DMS53 (cell line): ENCODE data around the gene GET4.
A peak's percentile ranks its signal among the peaks of the same experiment; 100 is the strongest.
"Not testable (repeated sequence)": the region's sequence is repeated elsewhere in the genome, so short reads cannot be mapped to it uniquely, and the experiment has no call there.

Experiments used
- DNase-seq: peaks from one replicate; lab custom pipeline; 2025; lab: John Stamatoyannopoulos, UW

GET4 gene

GRCh38 chr7:929311-929711 lies 53.0 kb downstream of the GET4 start:
- no peak for DNase-seq

GRCh38 chr7:930975-931758 lies 54.8 kb downstream of the GET4 start:
- DNase-seq = no peak

- no peak for DNase-seq
Measured at GRCh38 chr7:931871-932650, 55.7 kb downstream of the GET4 start.

GRCh38 chr7:932651-932975 lies 56.3 kb downstream of the GET4 start:
- no peak for DNase-seq

GRCh38 chr7:934469-935163 lies 58.3 kb downstream of the GET4 start:
- DNase-seq = no peak

- DNase-seq = no peak
Measured at GRCh38 chr7:935164-935873, 59.0 kb downstream of the GET4 start.

- no peak for DNase-seq
Measured at GRCh38 chr7:935874-936385, 59.6 kb downstream of the GET4 start.

GRCh38 chr7:936386-937054 lies 60.2 kb downstream of the GET4 start:
- DNase-seq = peak; percentile 25

GRCh38 chr7:937856-938484 lies 61.6 kb downstream of the GET4 start:
- DNase-seq = no peak

GRCh38 chr7:938546-939185 lies 62.3 kb downstream of the GET4 start:
- DNase-seq = no peak

- DNase-seq = no peak
Measured at GRCh38 chr7:939843-940242, 63.5 kb downstream of the GET4 start.

GRCh38 chr7:940599-941408 lies 64.5 kb downstream of the GET4 start:
- no peak for DNase-seq

GRCh38 chr7:943793-944192 lies 67.4 kb downstream of the GET4 start:
- not testable (repeated sequence) for DNase-seq

- DNase-seq = peak; percentile 53
Measured at GRCh38 chr7:944744-945143, 68.4 kb downstream of the GET4 start.

GRCh38 chr7:945147-945555 lies 68.8 kb downstream of the GET4 start:
- DNase-seq = peak; percentile 57

GRCh38 chr7:945556-946255 lies 69.4 kb downstream of the GET4 start:
- DNase-seq = peak; percentile 98
